ENCODE measurements around the gene EPN1.
"Not testable (repeated sequence)": the region's sequence is repeated elsewhere in the genome, so short reads cannot be mapped to it uniquely, and the experiment has no call there.

Gene EPN1

GRCh38 chr19:55705972-55706371, 30.9 kb downstream of the EPN1 start:
- Histone ChIP-seq H3K4me1 (ENCODE audit: control insufficient read depth in 1 of 2, insufficient read depth in 1 of 2, low read depth in 1 of 2, low read length in 1 of 2) (no peaks in the 10 kb centered on the region), H3K27me3 (peaks cover 24% of the 10 kb centered on the region), H3K36me3 (peaks cover 12% of the 10 kb centered on the region), H3K27ac (no peak overlapping the region), H3K4me3 (ENCODE audit: low read depth in 1 of 2, low read length in 1 of 2) (no peak overlapping the region), H3K9me3 (no peaks in the 10 kb centered on the region)
- no peak for TF ChIP-seq CTCF (IDR thresholded peaks at IDR 0.05)

DNA sequence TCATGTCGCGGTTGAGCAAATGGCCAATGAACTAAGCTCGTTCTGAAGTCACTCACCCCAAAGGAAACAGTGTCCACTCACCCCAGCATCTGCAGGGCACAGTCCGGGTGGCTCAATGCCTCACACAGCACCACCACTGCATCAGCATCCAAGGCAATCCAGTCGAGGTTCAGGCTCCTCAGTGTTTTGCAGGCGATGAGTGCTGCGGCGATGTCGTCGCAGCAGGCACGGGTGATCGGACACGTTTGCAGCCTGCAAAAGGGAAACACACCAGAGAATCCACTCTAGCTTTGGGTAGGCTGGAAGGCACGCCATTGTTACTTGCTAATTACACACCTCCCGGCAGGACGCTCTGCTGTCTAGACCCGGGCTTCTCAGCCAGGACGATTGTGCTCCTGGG, 36.7 kb downstream of the EPN1 start:
- Histone ChIP-seq H3K27me3 (peaks cover 24% of the 10 kb centered on the region), H3K27ac (no peak overlapping the region), H3K4me1 (ENCODE audit: control insufficient read depth in 1 of 2, insufficient read depth in 1 of 2, low read depth in 1 of 2, low read length in 1 of 2) (no peaks in the 10 kb centered on the region), H3K9me3 (no peaks in the 10 kb centered on the region), H3K4me3 (ENCODE audit: low read depth in 1 of 2, low read length in 1 of 2) (no peak overlapping the region), H3K36me3 (no peaks in the 10 kb centered on the region)
- TF ChIP-seq CTCF (IDR thresholded peaks at IDR 0.05): no peak

DNA sequence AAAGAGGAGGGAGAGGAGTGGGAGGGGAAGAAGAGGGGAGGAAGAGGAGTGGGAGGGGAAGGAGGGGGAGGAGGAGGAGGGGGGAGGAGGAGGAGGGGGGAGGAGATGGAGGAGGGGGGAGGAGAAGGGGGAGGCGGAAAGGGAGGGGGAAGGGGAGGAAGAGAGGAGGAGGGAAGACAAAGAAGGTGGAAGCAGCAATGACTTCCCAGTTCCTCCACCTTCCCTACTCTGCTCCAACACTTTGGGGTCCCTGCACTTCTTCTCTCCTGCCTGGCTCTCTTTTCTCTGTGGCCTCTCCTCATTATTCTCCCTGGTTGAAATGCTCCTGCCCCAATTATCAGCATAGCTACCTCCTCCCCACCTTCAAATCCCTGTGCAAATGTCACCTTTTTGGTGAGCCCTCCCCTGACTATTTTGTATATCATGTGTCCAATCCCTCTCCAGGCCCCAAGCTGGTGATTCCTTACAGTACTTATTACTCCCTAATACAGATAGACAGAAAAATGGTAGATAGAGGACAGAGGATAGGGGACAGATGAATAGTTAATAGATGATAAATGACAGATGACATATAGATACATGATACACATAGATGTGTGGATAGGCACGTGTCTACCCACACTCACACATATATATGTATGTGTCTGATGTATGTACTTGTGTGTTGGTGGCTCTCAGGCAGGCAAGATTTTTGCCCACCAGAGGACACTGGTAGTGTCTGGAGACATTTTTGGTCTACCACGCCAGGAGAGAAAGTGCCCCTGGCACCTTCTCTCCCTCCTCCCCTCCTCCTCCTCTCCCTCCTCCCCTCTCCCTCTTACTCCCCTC, 38.0 kb downstream of the EPN1 start:
- Histone ChIP-seq H3K27me3 (peaks cover 35% of the 10 kb centered on the region), H3K4me1 (ENCODE audit: control insufficient read depth in 1 of 2, insufficient read depth in 1 of 2, low read depth in 1 of 2, low read length in 1 of 2) (no peaks in the 10 kb centered on the region), H3K9me3 (no peaks in the 10 kb centered on the region), H3K36me3 (no peaks in the 10 kb centered on the region), H3K4me3 (ENCODE audit: low read depth in 1 of 2, low read length in 1 of 2) (no peak overlapping the region), H3K27ac (no peak overlapping the region)
- TF ChIP-seq CTCF (IDR thresholded peaks at IDR 0.05): no peak

- Histone ChIP-seq H3K36me3 (no peaks in the 10 kb centered on the region), H3K4me3 (ENCODE audit: low read depth in 1 of 2, low read length in 1 of 2) (no peak overlapping the region), H3K9me3 (no peaks in the 10 kb centered on the region), H3K4me1 (ENCODE audit: control insufficient read depth in 1 of 2, insufficient read depth in 1 of 2, low read depth in 1 of 2, low read length in 1 of 2) (no peaks in the 10 kb centered on the region), H3K27me3 (peaks cover 19% of the 10 kb centered on the region), H3K27ac (no peak overlapping the region)
- TF ChIP-seq CTCF (IDR thresholded peaks at IDR 0.05): no peak
Observed at GRCh38 chr19:55716531-55716930, 41.5 kb downstream of the EPN1 start.

- H3K9me3 ChIP-seq: no peaks in the 10 kb centered on the region
- H3K4me3 ChIP-seq (ENCODE audit: low read depth in 1 of 2, low read length in 1 of 2): no peak overlapping the region
- no peaks in the 10 kb centered on the region for H3K36me3 ChIP-seq
- H3K4me1 ChIP-seq (ENCODE audit: control insufficient read depth in 1 of 2, insufficient read depth in 1 of 2, low read depth in 1 of 2, low read length in 1 of 2): no peaks in the 10 kb centered on the region
- H3K27ac ChIP-seq: no peak overlapping the region
- H3K27me3 ChIP-seq: peaks cover 19% of the 10 kb centered on the region
- no peak for TF ChIP-seq CTCF (IDR thresholded peaks at IDR 0.05)
Observed at GRCh38 chr19:55717251-55717650, 42.2 kb downstream of the EPN1 start.

DNA sequence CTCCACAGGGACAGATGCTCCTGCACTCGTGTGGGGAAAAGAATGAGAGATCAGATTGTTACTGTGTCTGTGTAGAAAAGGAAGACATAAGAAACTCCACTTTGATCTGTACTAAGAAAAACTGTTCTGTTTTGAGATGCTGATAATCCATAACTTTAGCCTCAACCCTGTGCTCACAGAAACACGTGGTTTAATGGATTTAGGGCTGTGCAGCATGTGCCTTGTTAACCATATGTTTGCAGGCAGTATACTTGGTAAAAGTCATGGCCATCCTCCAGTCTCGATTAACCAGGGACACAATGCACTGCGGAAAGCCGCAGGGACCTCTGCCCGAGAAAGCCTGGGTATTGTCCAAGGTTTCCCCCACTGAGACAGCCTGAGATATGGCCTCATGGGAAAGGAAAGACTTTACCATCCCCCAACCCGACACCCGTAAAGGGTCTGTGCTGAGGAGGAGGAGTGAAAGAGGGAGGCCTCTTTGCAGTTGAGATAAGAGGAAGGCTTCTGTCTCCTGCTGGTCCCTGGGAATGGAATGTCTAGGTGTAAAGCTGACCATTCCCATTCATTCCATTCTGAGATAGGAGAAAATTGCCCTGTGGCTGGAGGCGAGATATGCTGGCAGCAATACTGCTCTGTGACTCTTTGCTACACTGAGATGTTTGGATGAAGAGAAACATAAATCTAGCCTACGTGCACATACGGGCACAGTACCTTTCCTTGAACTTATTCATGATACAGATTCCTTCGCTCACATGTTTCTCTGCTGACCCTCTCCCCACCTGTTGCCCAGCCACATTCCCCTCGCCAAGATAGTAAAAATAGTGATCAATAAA, 43.1 kb downstream of the EPN1 start:
- H3K9me3 ChIP-seq; H3K36me3 ChIP-seq; H3K4me3 ChIP-seq (ENCODE audit: low read depth in 1 of 2, low read length in 1 of 2); H3K27ac ChIP-seq; H3K4me1 ChIP-seq (ENCODE audit: control insufficient read depth in 1 of 2, insufficient read depth in 1 of 2, low read depth in 1 of 2, low read length in 1 of 2): not testable (repeated sequence)
- H3K27me3 ChIP-seq: peaks cover 19% of the 10 kb centered on the region

All from neutrophil (primary cell).